HG02588 (cell line): ENCODE data around the gene TUBB6.

Experiments
- ATAC-seq: cut with Tn5 transposase; IDR thresholded peaks from one replicate; pipeline ENCODE4 v1.9.1; 2021; ENCODE audit warnings: mild to moderate bottlenecking, moderate library complexity; ENCODE audit not compliant: unreplicated experiment

The TUBB6 gene

GRCh38 chr18:12335503-12335902 lies 27.5 kb downstream of the TUBB6 start:
- no peak for ATAC-seq

- ATAC-seq = no peak
These were observed 28.2 kb downstream of the TUBB6 start for GRCh38 chr18:12336171-12336613.

GRCh38 chr18:12336887-12337286 lies 28.8 kb downstream of the TUBB6 start:
- no peak for ATAC-seq

GRCh38 chr18:12338382-12338781 lies 30.3 kb downstream of the TUBB6 start:
- ATAC-seq = no peak

- ATAC-seq = no peak
These were observed 33.1 kb downstream of the TUBB6 start for GRCh38 chr18:12340945-12341660.

GRCh38 chr18:12342661-12343060 lies 34.6 kb downstream of the TUBB6 start:
- no peak for ATAC-seq

- ATAC-seq = no peak
These were observed 37.6 kb downstream of the TUBB6 start for GRCh38 chr18:12345491-12346239.

- ATAC-seq = no peak
These were observed 38.2 kb downstream of the TUBB6 start for GRCh38 chr18:12346240-12346565.

- ATAC-seq = no peak
These were observed 39.9 kb downstream of the TUBB6 start for GRCh38 chr18:12347895-12348294.

- no peak for ATAC-seq
These were observed 44.1 kb downstream of the TUBB6 start for GRCh38 chr18:12352188-12352587.

GRCh38 chr18:12359515-12359927 lies 51.5 kb downstream of the TUBB6 start:
- ATAC-seq = no peak

- no peak for ATAC-seq
These were observed 53.8 kb downstream of the TUBB6 start for GRCh38 chr18:12361770-12362378.

- ATAC-seq = no peak
These were observed 54.6 kb downstream of the TUBB6 start for GRCh38 chr18:12362473-12363174.

GRCh38 chr18:12366379-12366778 lies 58.3 kb downstream of the TUBB6 start:
- ATAC-seq = no peak

- no peak for ATAC-seq
These were observed 58.7 kb downstream of the TUBB6 start for GRCh38 chr18:12366784-12367183.

- no peak for ATAC-seq
These were observed 61.2 kb downstream of the TUBB6 start for GRCh38 chr18:12369211-12369610.

GRCh38 chr18:12371590-12371989 lies 63.5 kb downstream of the TUBB6 start:
- no peak for ATAC-seq

- no peak for ATAC-seq
These were observed 64.4 kb downstream of the TUBB6 start for GRCh38 chr18:12372406-12372805.

- ATAC-seq = no peak
These were observed 65.2 kb downstream of the TUBB6 start for GRCh38 chr18:12373116-12373770.

GRCh38 chr18:12373771-12374116 lies 65.7 kb downstream of the TUBB6 start:
- no peak for ATAC-seq

GRCh38 chr18:12374401-12374800 lies 66.4 kb downstream of the TUBB6 start:
- no peak for ATAC-seq
